ENCODE results near the gene KDELR1. TPM values are rescaled to one million over a fixed set of nuclear protein-coding genes. Genes with fewer than 3 reads are reported as not detected.
A peak's percentile ranks its signal among the peaks of the same experiment; 100 is the strongest.

KDELR1 gene
- total and polyA plus RNA-seq, 2 of the 13 experiments (the other 11 are each of a cell fraction or from before 2014, with no cell fraction given) = 134 to 185 TPM

DNA sequence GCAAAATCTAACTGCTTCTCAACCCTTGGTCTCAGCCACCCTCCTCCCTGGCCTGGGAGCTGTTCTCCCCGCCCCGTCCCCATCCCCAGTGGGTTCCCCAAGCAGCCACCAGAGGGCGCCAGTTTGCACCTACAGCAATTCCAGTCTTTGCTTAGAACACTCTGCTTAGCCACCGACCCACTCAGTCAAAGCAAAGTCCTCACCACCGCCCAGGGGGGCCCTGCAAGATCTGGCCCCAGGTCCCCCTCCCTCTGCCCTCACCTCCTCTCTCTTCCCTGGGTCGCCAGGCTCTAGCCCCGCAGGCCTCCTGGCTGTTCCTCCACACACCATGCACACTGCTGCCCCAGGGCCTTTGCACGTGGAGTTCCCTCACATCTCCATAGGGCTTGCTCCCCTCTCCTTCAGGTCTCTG lies 40.0 kb downstream of the KDELR1 start (continued):
- TF ChIP-seq, protein P1, sequence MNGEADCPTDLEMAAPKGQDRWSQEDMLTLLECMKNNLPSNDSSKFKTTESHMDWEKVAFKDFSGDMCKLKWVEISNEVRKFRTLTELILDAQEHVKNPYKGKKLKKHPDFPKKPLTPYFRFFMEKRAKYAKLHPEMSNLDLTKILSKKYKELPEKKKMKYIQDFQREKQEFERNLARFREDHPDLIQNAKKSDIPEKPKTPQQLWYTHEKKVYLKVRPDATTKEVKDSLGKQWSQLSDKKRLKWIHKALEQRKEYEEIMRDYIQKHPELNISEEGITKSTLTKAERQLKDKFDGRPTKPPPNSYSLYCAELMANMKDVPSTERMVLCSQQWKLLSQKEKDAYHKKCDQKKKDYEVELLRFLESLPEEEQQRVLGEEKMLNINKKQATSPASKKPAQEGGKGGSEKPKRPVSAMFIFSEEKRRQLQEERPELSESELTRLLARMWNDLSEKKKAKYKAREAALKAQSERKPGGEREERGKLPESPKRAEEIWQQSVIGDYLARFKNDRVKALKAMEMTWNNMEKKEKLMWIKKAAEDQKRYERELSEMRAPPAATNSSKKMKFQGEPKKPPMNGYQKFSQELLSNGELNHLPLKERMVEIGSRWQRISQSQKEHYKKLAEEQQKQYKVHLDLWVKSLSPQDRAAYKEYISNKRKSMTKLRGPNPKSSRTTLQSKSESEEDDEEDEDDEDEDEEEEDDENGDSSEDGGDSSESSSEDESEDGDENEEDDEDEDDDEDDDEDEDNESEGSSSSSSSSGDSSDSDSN (CRISPR knock-in tag; IDR thresholded peaks at IDR 0.05) = peak; percentile 45; the same call in 1 of the 2 replicates
- TF ChIP-seq ZNF567 (CRISPR knock-in tag; IDR thresholded peaks at IDR 0.05; ENCODE audit: borderline replicate concordance) (no peak), ZNF558 (CRISPR knock-in tag; IDR thresholded peaks at IDR 0.05; ENCODE audit: borderline replicate concordance) (no peak), SOX6 (IDR thresholded peaks at IDR 0.05) (no peak), SOX6 (CRISPR knock-in tag; IDR thresholded peaks at IDR 0.05) (no peak), NCOA2 (CRISPR knock-in tag; IDR thresholded peaks at IDR 0.05) (no peak), KDM1A (CRISPR knock-in tag; IDR thresholded peaks at IDR 0.05) (peak; percentile 94), ZNF331 (CRISPR knock-in tag; IDR thresholded peaks at IDR 0.05) (no peak), ERF (CRISPR knock-in tag; IDR thresholded peaks at IDR 0.05) (no peak), SIX1 (CRISPR knock-in tag; IDR thresholded peaks at IDR 0.05; ENCODE audit: borderline replicate concordance) (no peak), ZBTB3 (CRISPR knock-in tag; IDR thresholded peaks at IDR 0.05; ENCODE audit: borderline replicate concordance, low read depth) (no peak), REPIN1 (CRISPR knock-in tag; IDR thresholded peaks at IDR 0.05; ENCODE audit: borderline replicate concordance, low read depth) (peak; percentile 48; the same call in 1 of the 2 replicates), ZNF619 (CRISPR knock-in tag; IDR thresholded peaks at IDR 0.05) (no peak), ZNF768 (CRISPR knock-in tag; IDR thresholded peaks at IDR 0.05) (peak; percentile 49; the same call in 1 of the 2 replicates), ZNF644 (CRISPR knock-in tag; IDR thresholded peaks at IDR 0.05; ENCODE audit: low read depth) (no peak), ADNP (CRISPR knock-in tag; IDR thresholded peaks at IDR 0.05) (peak; percentile 67; the same call in 1 of the 2 replicates), PPARG (CRISPR knock-in tag; conservative IDR thresholded peaks at IDR 0.05) (no peak), ZNF224 (CRISPR knock-in tag; IDR thresholded peaks at IDR 0.05) (no peak), HDAC2 (CRISPR knock-in tag; IDR thresholded peaks at IDR 0.05) (0 out of 2 replicates have a peak, but pooled peaks have one; percentile 25)
- TF ChIP-seq, protein P2, sequence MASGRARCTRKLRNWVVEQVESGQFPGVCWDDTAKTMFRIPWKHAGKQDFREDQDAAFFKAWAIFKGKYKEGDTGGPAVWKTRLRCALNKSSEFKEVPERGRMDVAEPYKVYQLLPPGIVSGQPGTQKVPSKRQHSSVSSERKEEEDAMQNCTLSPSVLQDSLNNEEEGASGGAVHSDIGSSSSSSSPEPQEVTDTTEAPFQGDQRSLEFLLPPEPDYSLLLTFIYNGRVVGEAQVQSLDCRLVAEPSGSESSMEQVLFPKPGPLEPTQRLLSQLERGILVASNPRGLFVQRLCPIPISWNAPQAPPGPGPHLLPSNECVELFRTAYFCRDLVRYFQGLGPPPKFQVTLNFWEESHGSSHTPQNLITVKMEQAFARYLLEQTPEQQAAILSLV (CRISPR knock-in tag; IDR thresholded peaks at IDR 0.05; ENCODE audit: borderline replicate concordance) = no peak
- TF ChIP-seq, protein P3, sequence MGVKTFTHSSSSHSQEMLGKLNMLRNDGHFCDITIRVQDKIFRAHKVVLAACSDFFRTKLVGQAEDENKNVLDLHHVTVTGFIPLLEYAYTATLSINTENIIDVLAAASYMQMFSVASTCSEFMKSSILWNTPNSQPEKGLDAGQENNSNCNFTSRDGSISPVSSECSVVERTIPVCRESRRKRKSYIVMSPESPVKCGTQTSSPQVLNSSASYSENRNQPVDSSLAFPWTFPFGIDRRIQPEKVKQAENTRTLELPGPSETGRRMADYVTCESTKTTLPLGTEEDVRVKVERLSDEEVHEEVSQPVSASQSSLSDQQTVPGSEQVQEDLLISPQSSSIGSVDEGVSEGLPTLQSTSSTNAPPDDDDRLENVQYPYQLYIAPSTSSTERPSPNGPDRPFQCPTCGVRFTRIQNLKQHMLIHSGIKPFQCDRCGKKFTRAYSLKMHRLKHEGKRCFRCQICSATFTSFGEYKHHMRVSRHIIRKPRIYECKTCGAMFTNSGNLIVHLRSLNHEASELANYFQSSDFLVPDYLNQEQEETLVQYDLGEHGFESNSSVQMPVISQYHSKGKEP (CRISPR knock-in tag; IDR thresholded peaks at IDR 0.05) = no peak
- TF ChIP-seq, protein P4, sequence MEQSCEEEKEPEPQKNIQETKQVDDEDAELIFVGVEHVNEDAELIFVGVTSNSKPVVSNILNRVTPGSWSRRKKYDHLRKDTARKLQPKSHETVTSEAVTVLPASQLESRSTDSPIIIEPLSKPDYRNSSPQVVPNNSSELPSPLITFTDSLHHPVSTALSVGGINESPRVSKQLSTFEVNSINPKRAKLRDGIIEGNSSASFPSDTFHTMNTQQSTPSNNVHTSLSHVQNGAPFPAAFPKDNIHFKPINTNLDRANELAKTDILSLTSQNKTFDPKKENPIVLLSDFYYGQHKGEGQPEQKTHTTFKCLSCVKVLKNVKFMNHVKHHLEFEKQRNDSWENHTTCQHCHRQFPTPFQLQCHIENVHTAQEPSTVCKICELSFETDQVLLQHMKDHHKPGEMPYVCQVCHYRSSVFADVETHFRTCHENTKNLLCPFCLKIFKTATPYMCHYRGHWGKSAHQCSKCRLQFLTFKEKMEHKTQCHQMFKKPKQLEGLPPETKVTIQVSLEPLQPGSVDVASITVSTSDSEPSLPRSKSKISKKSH (CRISPR knock-in tag; IDR thresholded peaks at IDR 0.05; ENCODE audit: borderline replicate concordance) = 0 out of 2 replicates have a peak, but pooled peaks have one; percentile 26
- TF ChIP-seq, protein P5, sequence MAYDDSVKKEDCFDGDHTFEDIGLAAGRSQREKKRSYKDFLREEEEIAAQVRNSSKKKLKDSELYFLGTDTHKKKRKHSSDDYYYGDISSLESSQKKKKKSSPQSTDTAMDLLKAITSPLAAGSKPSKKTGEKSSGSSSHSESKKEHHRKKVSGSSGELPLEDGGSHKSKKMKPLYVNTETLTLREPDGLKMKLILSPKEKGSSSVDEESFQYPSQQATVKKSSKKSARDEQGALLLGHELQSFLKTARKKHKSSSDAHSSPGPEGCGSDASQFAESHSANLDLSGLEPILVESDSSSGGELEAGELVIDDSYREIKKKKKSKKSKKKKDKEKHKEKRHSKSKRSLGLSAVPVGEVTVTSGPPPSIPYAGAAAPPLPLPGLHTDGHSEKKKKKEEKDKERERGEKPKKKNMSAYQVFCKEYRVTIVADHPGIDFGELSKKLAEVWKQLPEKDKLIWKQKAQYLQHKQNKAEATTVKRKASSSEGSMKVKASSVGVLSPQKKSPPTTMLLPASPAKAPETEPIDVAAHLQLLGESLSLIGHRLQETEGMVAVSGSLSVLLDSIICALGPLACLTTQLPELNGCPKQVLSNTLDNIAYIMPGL (CRISPR knock-in tag; IDR thresholded peaks at IDR 0.05; ENCODE audit: borderline replicate concordance in 1 of 2, low read depth in 1 of 2) = peak in 1 of 2 experiments; percentile 53; a peak in 1 of 4 replicates

Data from HepG2 (cell line).